H1 (cell line): ENCODE measurements around the gene SLC39A2. TPM values are rescaled to one million over a fixed set of nuclear protein-coding genes. Genes with fewer than 3 reads are reported as not detected.

Source experiments
- CTCF ChIA-PET: fragments of 300-600 bp; sonication (Branson Sonifier 250); formaldehyde crosslinking; loops from one replicate; lab custom pipeline; 2021; ENCODE audit not compliant: partially characterized antibody; lab: Charles Lee
- POLR2A ChIA-PET: fragments of 300-600 bp; sonication (Branson Sonifier 250); formaldehyde crosslinking; loops from one replicate; lab custom pipeline; 2021; ENCODE audit warnings: inconsistent platforms; ENCODE audit not compliant: partially characterized antibody; lab: Charles Lee
- DNase-seq, 2 experiments: peaks; one replicate each; pipeline versions ENCODE4 v3.0.0 to v3.0.0-alpha.2; 2010 to 2022; ENCODE audit warnings: low spot score in 2 of 2, low read depth in 1 of 2, mixed read lengths in 1 of 2
- FAIRE-seq: peaks from 2 replicates; lab custom pipeline; 2011; peaks lifted over from hg19 to GRCh38; lab: Jason Lieb, UNC
- H2AFZ ChIP-seq: 2 replicates; pipeline ENCODE4 v1.8.1; 2012; ENCODE audit warnings: low read length, inconsistent platforms
- H2AK5ac ChIP-seq: 2 replicates; pipeline ENCODE4 v1.6.1; 2013; ENCODE audit warnings: low read depth, low read length
- H2BK120ac ChIP-seq: replicated peaks from 2 replicates; pipeline ENCODE3; 2013; ENCODE audit warnings: low read depth, low read length, inconsistent platforms
- H2BK12ac ChIP-seq: 2 replicates; pipeline ENCODE4 v1.6.1; 2013; ENCODE audit warnings: low read depth, low read length
- H2BK15ac ChIP-seq: 2 replicates; pipeline ENCODE4 v1.6.1; 2013; ENCODE audit warnings: low read length
- H2BK20ac ChIP-seq: 2 replicates; pipeline ENCODE4 v1.6.1; 2013; ENCODE audit warnings: low read length
- H2BK5ac ChIP-seq: 2 replicates; pipeline ENCODE4 v1.6.1; 2013; ENCODE audit warnings: low read depth, low read length
- H3K14ac ChIP-seq: 2 replicates; pipeline ENCODE4 v1.6.1; 2013; ENCODE audit warnings: inconsistent platforms; ENCODE audit not compliant: insufficient read length
- H3K18ac ChIP-seq: 2 replicates; pipeline ENCODE4 v1.6.1; 2013; ENCODE audit warnings: low read length; ENCODE audit errors: extremely low read depth
- H3K23ac ChIP-seq: 2 replicates; pipeline ENCODE4 v1.6.1; 2013; ENCODE audit warnings: inconsistent platforms; ENCODE audit not compliant: insufficient read length
- H3K23me2 ChIP-seq: 2 replicates; pipeline ENCODE4 v1.6.1; 2013; ENCODE audit warnings: low read depth, low read length
- H3K27ac ChIP-seq: 2 replicates; pipeline ENCODE4 v1.6.1; 2011; ENCODE audit warnings: low read depth, low read length, inconsistent platforms
- H3K27me3 ChIP-seq, 4 experiments: replicated peaks in 1 of 4; 1 replicate in 1 of 4; 2 replicates in 3 of 4; pipeline versions ENCODE4 v1.6.1 to v1.8.1; 2011 to 2013; ENCODE audit warnings: low read length in 3 of 4, mild to moderate bottlenecking in 3 of 4, inconsistent platforms in 2 of 4, mixed read lengths in 2 of 4, moderate library complexity in 1 of 4; ENCODE audit not compliant: control insufficient read depth in 3 of 4, insufficient read depth in 3 of 4; ENCODE audit errors: extremely low read depth in 1 of 4
- H3K36me3 ChIP-seq, 4 experiments: 2 replicates each; pipeline versions ENCODE4 v1.6.1 to v1.8.1; 2011 to 2013; ENCODE audit warnings: mild to moderate bottlenecking in 4 of 4, low read length in 3 of 4, moderate library complexity in 2 of 4, control low read depth in 1 of 4, inconsistent platforms in 1 of 4; ENCODE audit not compliant: insufficient read depth in 4 of 4, control insufficient read depth in 2 of 4
- H3K4ac ChIP-seq: replicated peaks from 2 replicates; pipeline ENCODE3; 2013; ENCODE audit warnings: low read length, low read depth, mixed read lengths, inconsistent platforms; ENCODE audit not compliant: insufficient read length
- H3K4me1 ChIP-seq, 4 experiments: replicated peaks in 1 of 4; 1 replicate in 1 of 4; 2 replicates in 3 of 4; pipeline versions ENCODE4 v1.6.1 to v1.8.1; 2011 to 2013; ENCODE audit warnings: low read length in 3 of 4, inconsistent platforms in 2 of 4, mixed read lengths in 1 of 4; ENCODE audit not compliant: insufficient read depth in 4 of 4, control insufficient read depth in 3 of 4
- H3K4me2 ChIP-seq, 2 experiments: 2 replicates each; pipeline versions ENCODE4 v1.6.1 to v1.8.1; 2011 to 2013; ENCODE audit warnings: low read depth in 2 of 2, low read length in 2 of 2, control low read depth in 1 of 2, inconsistent platforms in 1 of 2, mild to moderate bottlenecking in 1 of 2; ENCODE audit not compliant: insufficient read depth in 1 of 2
- H3K4me3 ChIP-seq, 4 experiments: fragments of 200-600, 300-600 bp in 1 of 4; sonication (generic), shearing (Covaris generic), sonication (Bioruptor Twin) in 1 of 4; 2 replicates each; pipeline versions ENCODE4 v1.5.1 to v1.8.1; 2011 to 2016; ENCODE audit warnings: low read length in 4 of 4, low read depth in 3 of 4, control low read depth in 2 of 4, inconsistent platforms in 2 of 4, mild to moderate bottlenecking in 2 of 4, mixed read lengths in 1 of 4, moderate library complexity in 1 of 4; ENCODE audit not compliant: insufficient read depth in 2 of 4; ENCODE audit errors: extremely low read depth in 1 of 4
- H3K56ac ChIP-seq: replicated peaks from 2 replicates; pipeline ENCODE3; 2013; ENCODE audit warnings: low read depth, mild to moderate bottlenecking, mixed read lengths, low read length, inconsistent platforms; ENCODE audit not compliant: insufficient read length
- H3K79me1 ChIP-seq: 2 replicates; pipeline ENCODE4 v1.6.1; 2013; ENCODE audit warnings: low read depth, low read length, control low read depth
- H3K79me2 ChIP-seq, 2 experiments: 2 replicates each; pipeline versions ENCODE4 v1.6.1 to v1.8.1; 2012 to 2013; ENCODE audit warnings: low read length in 2 of 2, mild to moderate bottlenecking in 2 of 2, inconsistent platforms in 1 of 2; ENCODE audit not compliant: insufficient read depth in 2 of 2, control insufficient read depth in 1 of 2
- H3K9ac ChIP-seq, 4 experiments: replicated peaks in 1 of 4; 1 replicate in 1 of 4; 2 replicates in 3 of 4; pipeline versions ENCODE4 v1.6.1 to v1.8.1; 2011 to 2013; ENCODE audit warnings: low read depth in 3 of 4, low read length in 3 of 4, control low read depth in 2 of 4, mild to moderate bottlenecking in 2 of 4, moderate library complexity in 2 of 4, inconsistent platforms in 1 of 4; ENCODE audit errors: extremely low read depth in 1 of 4
- H3K9me3 ChIP-seq, 2 experiments: 2 replicates each; pipeline versions ENCODE4 v1.6.1 to v1.8.1; 2012 to 2013; ENCODE audit warnings: mild to moderate bottlenecking in 2 of 2, moderate library complexity in 2 of 2, control low read depth in 1 of 2, inconsistent platforms in 1 of 2, low read depth in 1 of 2, low read length in 1 of 2, mixed read lengths in 1 of 2; ENCODE audit not compliant: insufficient read depth in 2 of 2
- H4K20me1 ChIP-seq, 2 experiments: replicated peaks in 1 of 2; 2 replicates each; pipeline versions ENCODE3 to v1.8.1; 2011 to 2013; ENCODE audit warnings: inconsistent platforms in 2 of 2, low read length in 2 of 2, mild to moderate bottlenecking in 1 of 2; ENCODE audit not compliant: insufficient read depth in 2 of 2, control insufficient read depth in 1 of 2
- H4K5ac ChIP-seq: 2 replicates; pipeline ENCODE4 v1.6.1; 2013; ENCODE audit warnings: low read length, low read depth, mixed read lengths, inconsistent platforms; ENCODE audit not compliant: insufficient read length
- H4K8ac ChIP-seq: 2 replicates; pipeline ENCODE4 v1.8.0; 2013; ENCODE audit warnings: mild to moderate bottlenecking, moderate library complexity, low read length, inconsistent platforms; ENCODE audit not compliant: insufficient read depth; ENCODE audit errors: extremely low read depth
- H4K91ac ChIP-seq: replicated peaks from 2 replicates; pipeline ENCODE3; 2013; ENCODE audit warnings: low read length, mixed read lengths, inconsistent platforms; ENCODE audit not compliant: insufficient read length
- CTCF ChIP-seq, 3 experiments: IDR thresholded peaks; 1 replicate in 2 of 3; 2 replicates in 1 of 3; pipeline versions ENCODE4 v1.5.1 to v1.6.1; 2011; ENCODE audit warnings: low read length in 3 of 3, mild to moderate bottlenecking in 3 of 3, inconsistent platforms in 2 of 3, low read depth in 1 of 3, moderate library complexity in 1 of 3; ENCODE audit not compliant: insufficient read depth in 1 of 3; ENCODE audit errors: control extremely low read depth in 1 of 3
- EGR1 ChIP-seq: IDR thresholded peaks from 2 replicates; pipeline ENCODE4 v1.6.1; 2011; ENCODE audit warnings: low read depth, low read length, borderline replicate concordance
- EZH2 ChIP-seq: fragments of 200-600 bp; sonication (generic); IDR thresholded peaks from 2 replicates; pipeline ENCODE4 v1.7.1; 2012; ENCODE audit warnings: low read depth, mild to moderate bottlenecking, moderate library complexity, low read length, inconsistent platforms; ENCODE audit not compliant: severe bottlenecking
- JUND ChIP-seq: IDR thresholded peaks from 2 replicates; pipeline ENCODE4 v1.6.1; 2011; ENCODE audit warnings: mild to moderate bottlenecking, improper control_type of control experiment, low read length
- POLR2A ChIP-seq, 2 experiments: IDR thresholded peaks; 1 replicate in 1 of 2; 2 replicates in 1 of 2; pipeline ENCODE4 v1.6.1; 2011; ENCODE audit warnings: low read depth in 2 of 2, low read length in 2 of 2, mild to moderate bottlenecking in 2 of 2; ENCODE audit errors: control extremely low read depth in 1 of 2
- SAP30 ChIP-seq: fragments of 300-600 bp; sonication (generic); IDR thresholded peaks from 2 replicates; pipeline ENCODE4 v1.7.1; 2012; ENCODE audit warnings: low read length, moderate library complexity, mild to moderate bottlenecking, inconsistent platforms; ENCODE audit not compliant: insufficient read depth, insufficient replicate concordance
- SP2 ChIP-seq: IDR thresholded peaks from 2 replicates; pipeline ENCODE4 v1.6.1; 2012; ENCODE audit warnings: mild to moderate bottlenecking, low read length, inconsistent platforms
- SRF ChIP-seq: IDR thresholded peaks from 2 replicates; pipeline ENCODE4 v1.6.1; 2011; ENCODE audit warnings: mild to moderate bottlenecking, low read depth, low read length, moderate library complexity
- YY1 ChIP-seq: IDR thresholded peaks from 2 replicates; pipeline ENCODE4 v1.6.1; 2011; ENCODE audit warnings: low read depth, mild to moderate bottlenecking, low read length
- ZNF274 ChIP-seq: IDR thresholded peaks from 2 replicates; pipeline ENCODE4 v1.7.0; 2012; ENCODE audit warnings: low read length, borderline replicate concordance; ENCODE audit errors: extremely low read depth
- WGBS, 2 experiments: shearing (Covaris generic) in 1 of 2; methylation state at CpG; one replicate each; pipeline versions ENCODE4 v1.1.6 to v1.1.7; 2013 to 2015; ENCODE audit warnings: low lambda C conversion rate in 2 of 2, mixed read lengths in 2 of 2, inconsistent platforms in 1 of 2, low coverage in 1 of 2, missing lambda C conversion rate in 1 of 2; ENCODE audit not compliant: insufficient replicate concordance in 2 of 2, insufficient coverage in 1 of 2, insufficient read length in 1 of 2; ENCODE audit errors: extremely low coverage in 1 of 2, missing lambda C conversion rate in 1 of 2; 5-methylcytosine and 5-hydroxymethylcytosine counted together
- polyA plus RNA-seq, 7 experiments: library from polyadenylated mRNA; depleted of rRNA in 3 of 7; stranded (reverse) in 5 of 7; unstranded in 2 of 7; fragments of >200 nt in 5 of 7; fragments of 200-250 nt in 2 of 7; gene quantifications; 1 replicate in 5 of 7; 2 replicates in 1 of 7; 4 replicates in 1 of 7; pipeline versions ENCODE4 v1.2.1 to v1.2.3, GENCODE V29; 2011 to 2013; ENCODE audit warnings: missing spikeins in 2 of 7, mixed read lengths in 2 of 7
- total RNA-seq: library from RNA; stranded (reverse); fragmentation: NEBNext Ultra II Directional; extraction: Animal tissue kit (Norgen Biotek cat#: 25700); gene quantifications from 2 replicates; pipeline ENCODE4 v1.2.1, GENCODE V29; 2021

Gene SLC39A2
- total and polyA plus RNA-seq, 2 of the 8 experiments (the other 6 are each of a cell fraction or from before 2014, with no cell fraction given) = 0.14 to 0.22 TPM

GRCh38 chr14:20969336-20969735 is 29.8 kb upstream of the SLC39A2 start:
- Histone ChIP-seq H3K14ac (no peak overlapping the region), H2BK20ac (no peak overlapping the region), H2BK12ac (no peak overlapping the region), H3K18ac (no peak overlapping the region), H3K56ac (no peak overlapping the region), H3K9me3 (no peaks in the 10 kb centered on the region), H3K9ac (no peak overlapping the region), H2BK5ac (no peak overlapping the region), H3K79me1 (no peaks in the 10 kb centered on the region), H4K20me1 (no peaks in the 10 kb centered on the region), H3K27me3 (peaks cover 0 to 3% (median 1%) of the 10 kb centered on the region in 4 experiments; a peak in 2 of 7 replicates), H3K36me3 (no peaks in the 10 kb centered on the region), H3K23ac (no peak overlapping the region), H2AK5ac (no peak overlapping the region), H3K27ac (no peak overlapping the region), H4K5ac (no peak overlapping the region), H3K4ac (no peak overlapping the region), H2BK15ac (no peak overlapping the region; the same call in 1 of the 2 replicates), H4K91ac (no peak overlapping the region), H4K8ac (no peak overlapping the region), H3K4me2 (no peak overlapping the region), H2AFZ (no peak overlapping the region), H3K4me1 (peaks cover 0 to 2% (median under 1%) of the 10 kb centered on the region in 4 experiments; a peak in 2 of 7 replicates), H3K4me3 (no peak overlapping the region), H2BK120ac (no peak overlapping the region), H3K23me2 (peaks cover 4% of the 10 kb centered on the region; the same call in 1 of the 2 replicates), H3K79me2 (no peaks in the 10 kb centered on the region)
- ChIA-PET POLR2A (no interaction called here), CTCF (interaction anchor here (0.9 to 4.0 kb wide), 9 partner anchors 8 to 272 kb away, joined by 3 to 42 read pairs (median 4); partner anchors contain the start of gene ARHGEF40)
- WGBS, 2 experiments = 86% methylated on average over 3 of the region's 3 CpGs; no CpG with 5 or more reads in 1 of the 2 experiments
- TF ChIP-seq EZH2 (no peak), SAP30 (no peak), ZNF274 (no peak), CTCF (IDR thresholded peaks at IDR 0.05; ENCODE audit: control extremely low read depth in 1 of 3, insufficient read depth in 1 of 3, low read depth in 1 of 3, low read length in 3 of 3) (no peak), SP2 (no peak), SRF (no peak), EGR1 (no peak), YY1 (no peak), JUND (no peak), POLR2A (IDR thresholded peaks at IDR 0.05; ENCODE audit: control extremely low read depth in 1 of 2, low read depth in 2 of 2, low read length in 2 of 2) (no peak)
- DNase-seq (no peak), FAIRE-seq (no peak)
